HG02798 (cell line): ENCODE results near the gene SCUBE1.

Experiments
- ATAC-seq: cut with Tn5 transposase; IDR thresholded peaks from one replicate; pipeline ENCODE4 v1.9.1; 2021; ENCODE audit warnings: mild to moderate bottlenecking; ENCODE audit not compliant: unreplicated experiment, poor library complexity

Gene SCUBE1

DNA sequence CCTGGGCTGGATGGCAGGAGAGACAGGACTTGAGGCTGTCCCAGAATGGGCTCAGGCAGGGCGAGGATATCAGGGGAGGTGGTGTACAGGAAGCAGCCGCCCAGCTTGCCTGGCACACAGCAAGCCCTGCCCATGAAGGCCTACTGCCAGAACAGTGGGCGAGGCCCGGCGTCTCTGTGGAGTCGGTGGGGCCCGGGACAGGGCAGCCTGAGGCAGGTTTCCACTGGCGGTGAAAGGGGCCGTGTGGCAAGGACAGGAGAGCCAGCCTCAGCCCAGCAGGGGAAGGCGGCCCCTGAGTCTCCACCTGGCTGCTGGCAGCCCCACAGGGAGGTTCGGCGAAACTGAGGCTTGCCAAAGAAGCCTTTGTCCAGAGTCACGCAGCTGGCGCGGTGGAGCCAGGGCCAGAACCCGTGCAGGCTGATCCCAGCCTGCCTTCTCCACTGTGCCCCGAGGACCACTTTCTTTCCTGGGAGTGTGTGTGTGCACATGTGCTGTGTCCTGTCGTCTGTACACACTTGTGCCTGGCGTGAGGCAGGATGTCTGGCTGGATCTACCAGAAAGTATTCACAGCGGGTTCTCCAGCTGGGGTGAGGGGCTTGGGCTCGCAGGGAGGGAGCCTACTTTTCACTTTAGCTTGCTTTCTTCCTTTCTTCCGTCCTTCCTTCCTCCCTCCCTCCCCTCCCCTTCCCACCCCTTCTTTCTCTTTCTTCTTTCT lies 190.7 kb downstream of the SCUBE1 start:
- peak; percentile 40 for ATAC-seq

DNA sequence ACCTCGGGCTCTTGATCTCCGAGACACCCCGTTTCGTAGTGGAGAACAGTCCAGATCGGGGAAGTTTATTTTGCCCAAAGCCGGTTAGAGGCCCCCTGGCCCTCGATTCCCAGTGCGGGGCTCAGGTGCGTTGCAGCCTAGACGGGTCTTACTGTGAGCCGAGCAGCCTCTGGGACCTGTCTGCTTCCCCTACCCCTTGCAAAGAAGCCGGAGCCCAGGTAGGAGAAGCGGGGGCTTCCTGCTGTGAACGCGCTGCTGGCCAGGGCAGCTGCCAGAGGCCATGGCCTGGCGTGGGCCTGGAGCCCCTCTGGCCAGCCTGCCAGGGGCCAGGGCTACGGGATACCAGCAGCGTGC lies 191.2 kb downstream of the SCUBE1 start:
- no peak for ATAC-seq

DNA sequence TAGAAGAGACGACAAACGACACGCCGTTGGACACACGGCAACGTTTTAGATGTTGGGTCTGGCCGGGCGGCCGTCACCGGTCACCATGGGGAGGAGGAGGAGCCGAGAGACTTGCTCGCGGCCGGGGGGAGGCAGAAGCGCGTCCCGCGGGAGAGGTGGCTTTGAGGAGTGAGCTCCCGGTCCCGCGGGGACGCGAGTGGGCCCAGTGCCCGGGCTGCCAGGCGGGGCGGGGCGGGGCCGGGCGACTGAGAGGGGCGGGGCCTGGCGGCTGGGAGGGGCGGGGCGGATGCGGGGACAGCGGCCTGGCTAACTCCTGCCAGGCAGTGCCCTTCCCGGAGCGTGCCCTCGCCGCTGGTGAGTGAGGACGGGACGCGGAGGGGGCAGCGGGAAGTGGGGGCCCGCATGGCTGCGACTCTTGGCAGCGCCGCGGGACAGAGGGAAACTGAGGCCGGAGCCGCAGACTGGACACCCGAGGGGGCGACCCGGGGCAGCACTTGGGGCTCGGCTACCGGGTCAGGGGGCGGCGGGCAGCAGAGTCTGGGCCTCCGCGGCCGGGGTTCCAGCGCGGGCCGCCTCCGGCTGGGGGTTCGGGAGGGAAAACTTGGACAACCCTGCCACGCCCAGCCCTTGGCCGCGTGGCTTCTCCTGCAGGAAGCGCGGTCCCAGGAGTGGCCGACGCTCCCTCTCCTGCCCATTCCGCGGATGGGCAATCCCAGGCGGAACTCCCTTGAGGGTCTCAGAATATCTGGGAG lies 191.7 kb downstream of the SCUBE1 start, which contains the start of gene TSPO:
TSS of gene TSPO (plus strand) at position 309 of the 752 bp plus-strand sequence. CDS start 7,680 bp downstream, outside the sequence.
- peak; percentile 38 for ATAC-seq

DNA sequence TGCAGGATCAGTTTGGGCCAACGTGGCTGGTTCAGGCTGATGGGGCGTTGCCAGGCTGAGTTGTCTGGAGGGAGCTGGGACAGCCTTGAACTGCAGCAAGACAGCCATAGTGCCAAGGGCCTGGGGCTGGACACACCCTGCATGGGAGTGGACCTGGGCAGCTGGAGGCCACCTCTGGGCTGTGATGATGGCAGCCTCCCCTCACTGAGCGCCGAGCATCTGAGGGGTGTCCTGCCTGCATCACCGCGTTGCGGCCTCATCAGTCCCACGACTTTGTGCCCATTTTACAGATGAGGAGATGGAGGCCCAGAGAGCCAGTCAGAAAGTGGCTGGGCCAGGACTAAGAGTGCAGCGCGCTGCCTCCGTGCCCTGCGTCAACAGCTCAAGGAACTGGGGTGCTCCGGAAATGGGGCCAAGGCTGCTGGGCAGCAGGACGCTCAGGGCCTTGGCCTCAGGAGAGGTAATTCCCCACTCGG lies 192.4 kb downstream of the SCUBE1 start:
- ATAC-seq: no peak

DNA sequence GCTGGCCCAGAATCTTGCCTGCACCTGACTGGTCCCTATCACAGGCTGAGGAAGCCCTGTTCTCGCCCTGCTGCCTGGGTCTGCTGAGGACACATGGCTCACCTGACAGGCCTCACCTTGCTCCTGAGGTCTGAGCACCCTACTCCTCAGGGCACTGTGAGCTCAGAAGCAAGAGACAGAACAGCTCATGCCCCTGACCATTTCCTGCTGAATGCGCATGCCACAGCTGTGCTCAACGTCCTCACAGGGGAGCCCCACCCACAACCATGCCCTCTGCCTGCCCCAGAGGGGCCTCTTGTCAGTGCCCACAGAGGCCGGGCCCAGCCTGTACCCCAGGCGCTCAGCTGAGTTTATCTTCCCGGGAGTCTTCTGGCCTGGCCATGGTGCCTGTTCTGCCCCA lies 194.6 kb downstream of the SCUBE1 start:
- no peak for ATAC-seq

DNA sequence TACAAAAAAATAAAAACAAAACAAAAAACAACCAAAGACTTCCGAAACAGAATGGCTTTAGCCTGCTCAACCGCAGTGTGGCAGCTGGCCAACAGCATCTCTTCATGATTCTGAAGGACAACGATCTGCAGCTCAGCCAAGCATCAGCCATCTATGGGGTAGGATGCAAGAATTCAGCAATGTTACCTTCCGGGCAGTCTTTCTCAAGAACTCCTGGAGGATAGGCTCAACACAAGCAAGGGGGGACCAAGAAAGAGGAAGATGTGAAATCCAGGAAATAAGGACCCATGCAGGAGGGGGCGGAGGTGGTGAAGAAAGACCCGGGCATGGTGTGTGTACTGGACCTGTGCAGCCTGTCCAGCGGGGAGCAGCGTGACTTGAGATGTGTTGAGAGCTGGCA lies 195.4 kb downstream of the SCUBE1 start:
- no peak for ATAC-seq
